Fibroblast of pulmonary artery (primary cell): Measurements from ENCODE around the gene CEACAM18.
A peak's percentile ranks its signal among the peaks of the same experiment; 100 is the strongest.

Experiments used
- DNase-seq: peaks from one replicate; pipeline ENCODE4 v3.0.0-alpha.2; 2010; ENCODE audit warnings: low read depth
- H3K4me3 ChIP-seq: replicated peaks from 2 replicates; pipeline ENCODE4 v1.5.1; 2011; ENCODE audit warnings: low read depth, mild to moderate bottlenecking, control low read depth, low read length, moderate library complexity
- CTCF ChIP-seq: IDR thresholded peaks from 2 replicates; pipeline ENCODE4 v1.5.1; 2011; ENCODE audit warnings: mild to moderate bottlenecking, control low read depth, low read length, inconsistent platforms; ENCODE audit errors: missing control alignments

Gene CEACAM18

GRCh38 chr19:51505904-51506303 is 27.6 kb downstream of the CEACAM18 start:
- no peak for DNase-seq
- H3K4me3 ChIP-seq: no peak overlapping the region
- no peak for TF ChIP-seq CTCF

GRCh38 chr19:51507192-51507591 is 28.9 kb downstream of the CEACAM18 start:
- no peak for TF ChIP-seq CTCF
- H3K4me3 ChIP-seq: no peak overlapping the region
- DNase-seq: no peak

- DNase-seq: no peak
- no peak overlapping the region for H3K4me3 ChIP-seq
- no peak for TF ChIP-seq CTCF
Observed at GRCh38 chr19:51507640-51508058, 29.3 kb downstream of the CEACAM18 start.

- H3K4me3 ChIP-seq: no peak overlapping the region
- no peak for TF ChIP-seq CTCF
- DNase-seq: no peak
Observed at GRCh38 chr19:51508059-51508733, 29.9 kb downstream of the CEACAM18 start.

GRCh38 chr19:51509823-51510660 is 31.7 kb downstream of the CEACAM18 start:
- TF ChIP-seq CTCF: no peak

GRCh38 chr19:51511353-51511752 is 33.0 kb downstream of the CEACAM18 start:
- no peak for DNase-seq
- no peak overlapping the region for H3K4me3 ChIP-seq
- peak; percentile 31 for TF ChIP-seq CTCF

More at GRCh38 chr19:51509823-51510660, 31.7 kb downstream of the CEACAM18 start:
- no peak for DNase-seq
- no peak overlapping the region for H3K4me3 ChIP-seq
